SK-N-SH (cell line): ENCODE results near the gene SLC7A6. TPM values are rescaled to one million over a fixed set of nuclear protein-coding genes. Genes with fewer than 3 reads are reported as not detected.

Experiments used
- CTCF ChIA-PET: fragments of 300-600, 350-600 bp; formaldehyde crosslinking; extraction: SDS; loops from one replicate; lab custom pipeline; 2021; lab: Yijun Ruan, JAX
- POLR2A ChIA-PET: fragments of 350-600 bp; sonication (Branson Sonifier 250); formaldehyde crosslinking; extraction: SDS; loops from one replicate; lab custom pipeline; 2020; ENCODE audit warnings: antibody characterized with exemption, inconsistent platforms; lab: Yijun Ruan, JAX
- DNase-seq: peaks from one replicate; pipeline ENCODE4 v3.0.0; 2012
- H2AFZ ChIP-seq: fragments of 200-600 bp; sonication (generic); 2 replicates; pipeline ENCODE4 v1.8.1; 2016; ENCODE audit warnings: antibody characterized with exemption, mild to moderate bottlenecking, low read depth
- H3F3A ChIP-seq: fragments of 200-600 bp; sonication (generic); replicated peaks from 2 replicates; pipeline ENCODE3; 2016; ENCODE audit warnings: antibody characterized with exemption, mild to moderate bottlenecking; ENCODE audit not compliant: insufficient read depth
- H3K27ac ChIP-seq, 2 experiments: fragments of 200-500 bp in 1 of 2; fragments of 200-600 bp in 1 of 2; sonication (Bioruptor generic) in 1 of 2; sonication (generic), shearing (Covaris generic) in 1 of 2; 2 replicates each; pipeline versions ENCODE4 v1.5.1 to v1.6.1; 2014 to 2016; ENCODE audit warnings: low read depth in 2 of 2, inconsistent platforms in 1 of 2, low read length in 1 of 2, mild to moderate bottlenecking in 1 of 2, mixed read lengths in 1 of 2
- H3K27me3 ChIP-seq: fragments of 200-600 bp; sonication (generic), shearing (Covaris generic); 2 replicates; pipeline ENCODE4 v1.6.1; 2016; ENCODE audit warnings: mixed run types; ENCODE audit not compliant: insufficient read depth
- H3K36me3 ChIP-seq, 2 experiments: fragments of 200-500 bp in 1 of 2; fragments of 200-600 bp in 1 of 2; sonication (Bioruptor generic) in 1 of 2; sonication (generic) in 1 of 2; replicated peaks in 1 of 2; 2 replicates each; pipeline versions ENCODE3 to v1.5.1; 2014 to 2016; ENCODE audit warnings: low read length in 1 of 2, mild to moderate bottlenecking in 1 of 2; ENCODE audit not compliant: insufficient read depth in 2 of 2, control insufficient read depth in 1 of 2
- H3K4me1 ChIP-seq, 2 experiments: fragments of 200-500 bp in 1 of 2; fragments of 200-600 bp in 1 of 2; sonication (Bioruptor generic) in 1 of 2; sonication (generic), shearing (Covaris generic) in 1 of 2; 2 replicates each; pipeline versions ENCODE4 v1.5.1 to v1.6.1; 2014 to 2016; ENCODE audit warnings: low read depth in 1 of 2, low read length in 1 of 2, mixed run types in 1 of 2; ENCODE audit not compliant: insufficient read depth in 2 of 2, control insufficient read depth in 1 of 2
- H3K4me2 ChIP-seq: fragments of 200-600 bp; sonication (generic), shearing (Covaris generic); 2 replicates; pipeline ENCODE4 v1.6.1; 2017; ENCODE audit warnings: mixed run types
- H3K4me3 ChIP-seq, 2 experiments: fragments of 200-500 bp in 1 of 2; fragments of 200-600 bp in 1 of 2; sonication (Bioruptor generic) in 1 of 2; sonication (generic), shearing (Covaris generic) in 1 of 2; 2 replicates each; pipeline versions ENCODE4 v1.5.1 to v1.8.1; 2014 to 2016; ENCODE audit warnings: low read depth in 2 of 2, inconsistent platforms in 1 of 2, low read length in 1 of 2, mild to moderate bottlenecking in 1 of 2, mixed read lengths in 1 of 2, moderate library complexity in 1 of 2
- H3K79me2 ChIP-seq: fragments of 200-600 bp; sonication (generic); 2 replicates; pipeline ENCODE4 v1.8.1; 2017; ENCODE audit warnings: mild to moderate bottlenecking; ENCODE audit not compliant: insufficient read depth
- H3K9ac ChIP-seq: fragments of 200-600 bp; sonication (generic); 2 replicates; pipeline ENCODE4 v1.6.1; 2017; ENCODE audit warnings: mixed run types
- H3K9me2 ChIP-seq: fragments of 200-600 bp; sonication (generic); 2 replicates; pipeline ENCODE4 v1.6.1; 2017; ENCODE audit warnings: mixed run types
- H3K9me3 ChIP-seq: fragments of 200-600 bp; sonication (generic); 2 replicates; pipeline ENCODE4 v1.6.1; 2017; ENCODE audit warnings: mixed run types, mild to moderate bottlenecking, moderate library complexity
- H4K20me1 ChIP-seq: fragments of 200-600 bp; sonication (generic); 2 replicates; pipeline ENCODE4 v1.6.1; 2017; ENCODE audit warnings: mild to moderate bottlenecking, mixed run types; ENCODE audit not compliant: insufficient read depth
- CHD2 ChIP-seq: fragments of 150-350 bp; IDR thresholded peaks from 2 replicates; pipeline ENCODE4 v1.6.1; 2018; ENCODE audit warnings: low read length; ENCODE audit not compliant: partially characterized antibody
- FOXM1 ChIP-seq: IDR thresholded peaks from 2 replicates; pipeline ENCODE4 v1.4.0; 2012; ENCODE audit warnings: low read depth, mild to moderate bottlenecking
- GABPA ChIP-seq: IDR thresholded peaks from 2 replicates; pipeline ENCODE4 v1.4.0; 2012; ENCODE audit warnings: low read depth, mild to moderate bottlenecking
- IRF3 ChIP-seq: fragments of 150-350 bp; IDR thresholded peaks from 2 replicates; pipeline ENCODE4 v1.6.1; 2016; ENCODE audit warnings: mild to moderate bottlenecking, low read depth, low read length
- MEF2A ChIP-seq: IDR thresholded peaks from 2 replicates; pipeline ENCODE4 v1.4.0; 2012; ENCODE audit warnings: low read depth, borderline replicate concordance
- MXI1 ChIP-seq: IDR thresholded peaks from 2 replicates; pipeline ENCODE4 v1.6.1; 2012; ENCODE audit warnings: mild to moderate bottlenecking, low read depth, low read length, improper control_type of control experiment
- NFIC ChIP-seq: IDR thresholded peaks from 2 replicates; pipeline ENCODE4 v1.4.0; 2012; ENCODE audit warnings: borderline replicate concordance
- POLR2AphosphoS5 ChIP-seq: IDR thresholded peaks from 2 replicates; pipeline ENCODE4 v1.6.1; 2012; ENCODE audit warnings: low read depth, low read length
- REST ChIP-seq: IDR thresholded peaks from 2 replicates; pipeline ENCODE4 v1.6.1; 2012; ENCODE audit warnings: mild to moderate bottlenecking, low read depth, low read length, moderate library complexity
- RFX5 ChIP-seq: IDR thresholded peaks from 2 replicates; pipeline ENCODE4 v1.6.1; 2012; ENCODE audit warnings: mild to moderate bottlenecking, improper control_type of control experiment, low read length
- SMC3 ChIP-seq: IDR thresholded peaks from 2 replicates; pipeline ENCODE4 v1.6.1; 2012; ENCODE audit warnings: low read depth, low read length, improper control_type of control experiment
- USF1 ChIP-seq: IDR thresholded peaks from 2 replicates; pipeline ENCODE4 v1.4.0; 2012; ENCODE audit warnings: low read depth, borderline replicate concordance
- ZBTB33 ChIP-seq: IDR thresholded peaks from 2 replicates; pipeline ENCODE4 v1.4.0; 2012; ENCODE audit warnings: low read depth, borderline replicate concordance
- WGBS: methylation state at CpG from one replicate; pipeline ENCODE4 v1.1.6; 2017; ENCODE audit warnings: low lambda C conversion rate; 5-methylcytosine and 5-hydroxymethylcytosine counted together
- polyA plus RNA-seq, 3 experiments: library from polyadenylated mRNA; depleted of rRNA; stranded (reverse); fragments of >200 nt; gene quantifications; 2 replicates each; pipeline ENCODE4 v1.2.3, GENCODE V29; 2012

Gene SLC7A6
- polyA plus RNA-seq, 1 of the 3 experiments (the other 2 are of a cell fraction), result 19.0 TPM

- peaks cover 38% of the 10 kb centered on the region; the same call in 1 of the 2 replicates for H3K79me2 ChIP-seq
- DNase-seq, result no peak
- no peak overlapping the region for H3K9ac ChIP-seq
- CTCF ChIA-PET, result no interaction called here
- no peak overlapping the region for H3K4me2 ChIP-seq
- H3K9me3 ChIP-seq, result no peaks in the 10 kb centered on the region
- H2AFZ ChIP-seq, result no peak overlapping the region
- no peaks in the 10 kb centered on the region for H3K4me1 ChIP-seq
- WGBS, result 92% methylated on average over 4 of the region's 4 CpGs
- peaks cover 7% of the 10 kb centered on the region in 2 experiments for H3K36me3 ChIP-seq
- H3F3A ChIP-seq, result no peaks in the 10 kb centered on the region
- no peaks in the 10 kb centered on the region for H3K27me3 ChIP-seq
- H3K4me3 ChIP-seq, result no peak overlapping the region
- TF ChIP-seq IRF3 (no peak), FOXM1 (no peak)
- TF ChIP-seq, all 33 proteins: peak for 0
- peaks cover 6% of the 10 kb centered on the region; the same call in 1 of the 2 replicates for H4K20me1 ChIP-seq
- POLR2A ChIA-PET, result no interaction called here
- no peak overlapping the region for H3K27ac ChIP-seq
- H3K9me2 ChIP-seq, result no peaks in the 10 kb centered on the region
Measured at GRCh38 chr16:68282064-68282452, 17.7 kb downstream of the SLC7A6 start.

- DNase-seq, result no peak
- Histone ChIP-seq H3F3A (no peaks in the 10 kb centered on the region), H2AFZ (no peak overlapping the region), H3K36me3 (peaks cover 7 to 10% of the 10 kb centered on the region in 2 experiments), H3K9ac (no peak overlapping the region), H3K4me3 (no peak overlapping the region), H3K79me2 (peaks cover 34% of the 10 kb centered on the region; the same call in 1 of the 2 replicates), H3K9me3 (no peaks in the 10 kb centered on the region), H4K20me1 (peaks cover 9% of the 10 kb centered on the region; the same call in 1 of the 2 replicates), H3K4me1 (no peaks in the 10 kb centered on the region), H3K27me3 (no peaks in the 10 kb centered on the region), H3K4me2 (no peak overlapping the region), H3K9me2 (no peaks in the 10 kb centered on the region), H3K27ac (no peak overlapping the region)
- ChIA-PET POLR2A (interaction anchor here (0.7 kb wide), 1 partner anchor 89 kb away, joined by 3 read pairs; no protein-coding TSS in a partner anchor), CTCF (interaction anchor here (1.0 to 10.4 kb wide), 4 partner anchors 11 to 467 kb away, joined by 3 to 80 read pairs (median 5); partner anchors contain the start of genes PRMT7, SLC7A6 and SLC7A6OS)
- TF ChIP-seq MXI1 (no peak), NFIC (no peak), CHD2 (no peak), ZBTB33 (no peak), SMC3 (no peak), USF1 (no peak), MEF2A (no peak), REST (no peak), POLR2AphosphoS5 (no peak), GABPA (no peak), RFX5 (no peak)
- whole genome bisulfite sequencing, result 88% methylated on average over 5 of the region's 5 CpGs
Measured at GRCh38 chr16:68283346-68283745, 19.0 kb downstream of the SLC7A6 start.
